Central memory CD4-positive, alpha-beta T cell (primary cell): ENCODE measurements around the gene STRADB.
"Not testable (repeated sequence)": the region's sequence is repeated elsewhere in the genome, so short reads cannot be mapped to it uniquely, and the experiment has no call there.

ENCODE experiments used
- DNase-seq: peaks from one replicate; pipeline ENCODE4 v3.0.0; 2022
- total RNA-seq, 3 experiments: gene quantifications; one replicate each; lab custom pipeline; 2026; lab: John Stamatoyannopoulos, UW

STRADB gene
- 18.0 to 33.5 (median 20.1) reads per million in 3 experiments for total RNA-seq

- DNase-seq, result peak; percentile 95
Observed at GRCh38 chr2:201451292-201452057, at the start of gene STRADB, which contains the start of gene TRAK2. Gene STRADB, plus strand, starts transcription at chr2:201451740. Its CDS starts 3,101 bp downstream, at chr2:201454841. Gene TRAK2, minus strand, starts transcription at chr2:201451458. Its CDS starts 30,951 bp downstream, at chr2:201420507.

DNA sequence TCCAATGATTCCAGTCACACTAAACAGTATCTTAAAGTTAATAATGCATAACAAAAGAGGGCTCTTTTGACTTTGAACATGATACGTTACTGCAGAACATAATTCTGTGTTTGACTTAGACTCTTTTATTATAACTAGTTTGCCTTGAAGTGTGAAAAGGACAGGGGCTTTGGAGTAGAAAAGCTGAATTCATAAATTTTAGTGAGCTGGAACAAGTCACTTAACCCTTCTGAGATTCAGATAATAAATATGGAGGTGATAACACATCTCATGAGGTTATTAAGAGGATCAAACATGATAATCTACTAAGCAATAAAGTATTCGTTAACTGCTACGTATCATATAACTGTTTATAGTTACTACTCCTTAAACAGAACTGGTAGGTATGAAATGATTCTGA lies 49.7 kb upstream of the STRADB start:
- DNase-seq, result no peak

GRCh38 chr2:201402651-201403562 lies 48.6 kb upstream of the STRADB start:
- no peak for DNase-seq

GRCh38 chr2:201403880-201404279 lies 47.7 kb upstream of the STRADB start:
- DNase-seq, result no peak

GRCh38 chr2:201404699-201405280 lies 46.8 kb upstream of the STRADB start:
- no peak for DNase-seq

DNA sequence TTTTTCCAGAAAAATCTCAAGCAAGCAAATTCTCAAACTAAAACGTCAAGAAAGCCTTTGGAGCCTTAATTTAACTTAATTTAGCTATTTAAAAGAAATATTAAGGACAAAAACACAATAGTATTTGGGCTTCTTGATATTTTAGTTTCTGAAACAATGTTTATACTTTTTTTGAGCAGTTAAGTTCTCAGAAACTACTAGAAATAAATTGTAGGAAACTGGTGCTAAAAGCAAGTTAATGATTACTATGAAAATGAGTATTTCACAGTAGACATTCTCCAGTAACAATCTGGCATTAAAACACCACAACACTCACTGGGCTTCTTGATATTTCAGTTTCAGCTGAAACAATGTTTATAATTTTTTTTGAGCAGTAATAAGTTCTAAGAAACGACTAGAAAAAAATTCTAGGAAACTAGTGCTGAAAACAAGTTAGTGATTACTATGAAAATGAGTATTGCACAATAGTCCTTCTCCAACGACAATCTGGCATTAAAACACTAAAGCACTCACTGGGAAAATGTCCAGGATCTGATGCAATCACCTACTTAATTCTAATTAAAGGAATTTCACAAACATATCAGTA lies 45.4 kb upstream of the STRADB start:
- DNase-seq, result no peak

DNA sequence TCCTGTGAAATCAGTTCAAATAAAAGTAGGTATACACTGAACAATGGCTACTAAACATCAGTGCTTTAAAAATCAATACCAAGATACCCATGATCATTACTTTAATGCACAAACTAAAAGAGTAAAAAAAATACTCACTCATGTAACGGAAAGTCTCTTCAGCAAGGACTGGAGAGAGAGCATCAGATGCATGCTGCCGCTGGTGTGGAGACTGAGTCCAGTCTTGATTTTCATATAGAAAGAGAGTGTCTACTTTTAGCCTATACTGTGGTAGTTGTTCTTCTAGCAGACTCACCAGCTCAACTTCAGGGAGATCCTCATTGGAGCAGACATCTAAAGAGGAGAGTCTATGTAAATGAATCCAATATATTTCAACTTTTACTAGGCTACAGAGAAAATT lies 44.3 kb upstream of the STRADB start:
- no peak for DNase-seq

GRCh38 chr2:201408931-201409330 lies 42.6 kb upstream of the STRADB start:
- DNase-seq, result no peak

- no peak for DNase-seq
Observed at GRCh38 chr2:201411421-201411820, 40.1 kb upstream of the STRADB start.

DNA sequence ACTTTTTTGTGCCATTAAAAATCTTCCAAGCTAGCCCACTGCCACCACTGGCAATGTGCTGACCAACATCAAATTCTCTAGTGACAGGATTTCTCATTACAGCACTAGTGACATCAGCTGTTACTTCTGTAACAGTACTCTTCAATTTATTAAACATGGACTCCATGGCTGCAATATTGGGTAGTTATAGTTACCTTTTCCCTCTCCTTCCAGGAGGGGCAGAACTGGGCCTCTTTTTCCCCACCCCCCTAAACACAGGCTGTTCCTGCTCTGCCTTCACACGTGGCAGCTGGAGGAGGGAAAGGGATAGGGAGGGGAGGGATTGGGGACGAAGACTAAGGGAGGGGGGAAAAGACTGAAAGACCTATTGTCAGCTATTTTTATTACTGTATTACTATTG lies 38.4 kb upstream of the STRADB start:
- no peak for DNase-seq

- DNase-seq, result no peak
Observed at GRCh38 chr2:201413552-201413951, 38.0 kb upstream of the STRADB start.

GRCh38 chr2:201414099-201415023 lies 37.2 kb upstream of the STRADB start:
- DNase-seq, result peak; percentile 9

- no peak for DNase-seq
Observed at GRCh38 chr2:201415149-201415548, 36.4 kb upstream of the STRADB start.

DNA sequence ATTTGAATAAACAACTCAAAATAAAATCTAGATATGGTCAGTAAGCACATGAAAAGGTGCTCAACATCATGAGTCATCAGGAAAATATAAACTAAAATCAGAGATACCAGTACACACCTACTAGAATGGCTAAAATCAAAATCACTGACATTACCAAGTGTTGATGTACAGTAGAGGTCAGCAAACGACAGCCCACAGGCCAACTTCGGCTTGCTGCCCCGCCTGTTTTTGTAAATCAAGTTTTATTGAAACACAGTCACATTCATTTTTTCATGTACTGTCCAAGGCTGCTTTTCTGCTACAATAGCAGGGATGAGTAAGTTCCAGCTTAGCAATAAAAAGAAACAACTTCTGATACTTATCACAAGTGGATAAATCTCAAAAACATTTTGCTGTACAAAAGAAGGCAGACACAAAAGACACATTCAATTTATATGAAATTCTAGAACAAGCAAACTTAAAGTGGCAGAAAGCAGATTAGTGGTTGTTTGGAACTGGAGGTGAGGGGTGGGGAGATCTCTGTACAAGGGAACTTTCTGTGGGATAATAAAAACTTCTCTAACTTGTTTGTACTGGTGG lies 32.4 kb upstream of the STRADB start:
- no peak for DNase-seq

DNA sequence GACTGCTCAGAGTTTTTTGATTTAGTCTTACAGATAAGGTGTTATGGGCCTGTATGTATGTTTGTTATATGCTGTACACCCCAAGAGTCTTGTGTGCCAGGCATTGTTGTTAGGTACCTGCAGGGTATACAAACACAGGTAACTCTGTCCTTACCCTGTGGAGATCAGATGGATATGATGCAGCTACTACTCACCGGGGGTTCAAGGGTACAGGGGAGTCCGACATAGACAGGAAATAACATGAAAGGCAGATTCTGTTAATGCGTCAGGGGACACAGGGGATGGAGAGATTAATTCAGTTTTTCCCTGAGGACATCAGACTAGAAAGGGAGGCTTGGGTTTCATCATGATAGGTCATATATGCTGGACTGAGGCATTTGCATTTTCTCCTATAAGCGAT lies 31.6 kb upstream of the STRADB start:
- no peak for DNase-seq

GRCh38 chr2:201420442-201421113 lies 31.0 kb upstream of the STRADB start:
- no peak for DNase-seq

DNA sequence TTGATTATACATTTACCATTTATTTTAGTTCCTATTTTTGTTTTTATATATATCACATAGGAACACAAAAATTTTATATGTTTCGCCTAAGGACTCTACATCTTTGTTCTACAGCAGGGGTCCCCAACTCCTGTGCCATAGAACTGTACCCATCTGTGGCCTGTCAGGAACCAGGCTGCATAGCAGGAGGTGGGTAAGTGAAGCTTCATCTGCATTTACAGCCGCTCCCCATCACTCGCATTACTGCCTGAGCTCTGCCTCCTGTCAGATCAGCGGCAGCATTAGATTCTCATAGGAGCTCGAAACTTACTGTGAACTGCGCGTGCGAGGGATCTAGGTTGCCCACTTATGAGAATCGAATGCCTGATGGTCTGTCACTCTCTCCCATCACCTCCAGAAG lies 25.6 kb upstream of the STRADB start:
- no peak for DNase-seq

DNA sequence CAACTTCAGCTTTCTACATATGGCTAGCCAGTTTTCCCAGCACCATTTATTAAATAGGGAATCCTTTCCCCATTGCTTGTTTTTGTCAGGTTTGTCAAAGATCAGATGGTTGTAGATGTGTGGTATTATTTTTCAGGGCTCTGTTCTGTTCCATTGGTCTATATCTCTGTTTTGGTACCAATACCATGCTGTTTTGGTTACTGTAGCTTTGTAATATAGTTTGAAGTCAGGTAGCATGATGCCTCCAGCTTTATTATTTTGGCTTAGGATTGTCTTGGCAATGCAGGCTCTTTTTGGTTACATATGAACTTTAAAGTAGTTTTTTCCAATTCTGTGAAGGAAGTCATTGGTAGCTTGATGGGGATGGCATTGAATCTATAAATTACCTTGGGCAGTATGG lies 23.2 kb upstream of the STRADB start:
- DNase-seq, result not testable (repeated sequence)

- DNase-seq, result not testable (repeated sequence)
Observed at GRCh38 chr2:201429835-201430234, 21.7 kb upstream of the STRADB start.

DNA sequence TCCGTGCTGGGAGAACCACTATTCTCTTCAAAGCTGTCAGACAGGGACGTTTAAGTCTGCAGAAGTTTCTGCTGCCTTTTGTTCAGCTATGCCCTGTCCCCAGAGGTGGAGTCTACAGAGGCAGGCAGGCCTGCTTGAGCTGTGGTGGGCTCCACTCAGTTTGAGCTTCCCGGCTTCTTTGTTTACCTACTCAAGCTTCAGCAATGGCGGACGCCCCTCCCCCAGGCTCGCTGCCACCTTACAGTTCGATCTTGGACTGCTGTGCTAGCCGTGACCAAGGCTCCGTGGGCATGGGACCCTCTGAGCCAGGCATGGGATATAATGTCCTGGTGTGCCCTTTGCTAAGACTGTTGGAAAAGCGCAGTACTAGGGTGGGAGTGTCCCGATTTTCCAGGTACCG lies 21.2 kb upstream of the STRADB start:
- DNase-seq, result not testable (repeated sequence)

DNA sequence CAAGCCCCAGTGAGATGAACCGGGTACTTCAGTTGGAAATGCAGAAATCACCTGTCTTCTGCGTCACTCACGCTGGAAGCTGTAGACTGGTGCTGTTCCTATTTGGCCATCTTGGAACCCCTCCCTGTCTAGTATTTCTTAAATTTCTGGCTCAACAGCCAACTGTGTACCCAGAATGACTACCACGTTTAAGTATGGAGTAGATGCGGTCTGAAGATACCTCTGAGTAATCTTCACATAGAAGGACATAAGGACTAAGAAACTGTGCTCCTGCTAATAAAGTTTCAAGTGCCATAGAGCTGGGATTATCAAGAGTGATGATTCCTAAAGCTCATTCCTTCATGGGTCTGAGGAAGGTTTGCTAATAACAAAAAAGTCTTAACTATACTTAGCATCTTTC lies 20.7 kb upstream of the STRADB start:
- DNase-seq, result no peak
